HEK293T (cell line): ENCODE results near the gene NUP133.
A peak's percentile ranks its signal among the peaks of the same experiment; 100 is the strongest.
"Not testable (repeated sequence)": the region's sequence is repeated elsewhere in the genome, so short reads cannot be mapped to it uniquely, and the experiment has no call there.

ENCODE experiments used
- CTCF ChIA-PET: fragments of 350-600 bp; formaldehyde crosslinking; extraction: SDS; loops from one replicate; lab custom pipeline; 2021; ENCODE audit warnings: antibody characterized with exemption, inconsistent platforms; lab: Yijun Ruan, JAX
- POLR2A ChIA-PET: fragments of 350-600 bp; formaldehyde crosslinking; extraction: SDS; loops from one replicate; lab custom pipeline; 2020; ENCODE audit warnings: antibody characterized with exemption, inconsistent platforms; lab: Yijun Ruan, JAX
- DNase-seq: peaks from one replicate; pipeline ENCODE4 v3.0.0; 2012; ENCODE audit warnings: mixed read lengths; ENCODE audit errors: extremely low spot score
- ARNT ChIP-seq: fragments of 450-650 bp; IDR thresholded peaks from 2 replicates; pipeline ENCODE4 v1.6.1; 2017; ENCODE audit warnings: mild to moderate bottlenecking
- BHLHE40 ChIP-seq: fragments of 450-650 bp; IDR thresholded peaks from 2 replicates; pipeline ENCODE4 v1.6.1; 2016; ENCODE audit warnings: mild to moderate bottlenecking, moderate library complexity, borderline replicate concordance
- CTBP1 ChIP-seq: fragments of 450-650 bp; IDR thresholded peaks from 2 replicates; pipeline ENCODE4 v1.6.1; 2016; ENCODE audit warnings: borderline replicate concordance
- ELF4 ChIP-seq: fragments of 450-650 bp; IDR thresholded peaks from 2 replicates; pipeline ENCODE4 v1.6.1; 2017; ENCODE audit warnings: antibody characterized with exemption
- FOXA1 ChIP-seq: fragments of 450-650 bp; IDR thresholded peaks from 2 replicates; pipeline ENCODE4 v1.6.1; 2016; ENCODE audit warnings: mild to moderate bottlenecking
- FOXK2 ChIP-seq: fragments of 450-650 bp; IDR thresholded peaks from 2 replicates; pipeline ENCODE4 v1.6.1; 2016; ENCODE audit warnings: mild to moderate bottlenecking
- FOXM1 ChIP-seq: fragments of 450-650 bp; IDR thresholded peaks from 2 replicates; pipeline ENCODE4 v1.6.1; 2017; ENCODE audit warnings: mild to moderate bottlenecking, borderline replicate concordance
- HDGF ChIP-seq: fragments of 450-650 bp; IDR thresholded peaks from 2 replicates; pipeline ENCODE4 v1.6.1; 2017; ENCODE audit warnings: antibody characterized with exemption, borderline replicate concordance
- L3MBTL2 ChIP-seq: fragments of 450-650 bp; conservative IDR thresholded peaks from 2 replicates; pipeline ENCODE4 v1.6.1; 2016; ENCODE audit warnings: mild to moderate bottlenecking
- LEF1 ChIP-seq: fragments of 450-650 bp; IDR thresholded peaks from 2 replicates; pipeline ENCODE4 v1.6.1; 2017; ENCODE audit warnings: mild to moderate bottlenecking, borderline replicate concordance
- NFRKB ChIP-seq: fragments of 450-650 bp; IDR thresholded peaks from 2 replicates; pipeline ENCODE4 v1.6.1; 2016; ENCODE audit warnings: mild to moderate bottlenecking, moderate library complexity
- PKNOX1 ChIP-seq: fragments of 450-650 bp; IDR thresholded peaks from 2 replicates; pipeline ENCODE4 v1.6.1; 2016
- SP1 ChIP-seq: fragments of 450-650 bp; IDR thresholded peaks from 2 replicates; pipeline ENCODE4 v1.6.1; 2017
- SUZ12 ChIP-seq: fragments of 450-650 bp; IDR thresholded peaks from 2 replicates; pipeline ENCODE4 v1.6.1; 2016; ENCODE audit warnings: mild to moderate bottlenecking
- TARDBP ChIP-seq: fragments of 450-650 bp; IDR thresholded peaks from 2 replicates; pipeline ENCODE4 v1.6.1; 2016
- ZNF384 ChIP-seq: fragments of 450-650 bp; IDR thresholded peaks from 2 replicates; pipeline ENCODE4 v1.6.1; 2016

The NUP133 gene

GRCh38 chr1:229409616-229410369, 98.3 kb downstream of the NUP133 start:
- POLR2A ChIA-PET, result interaction anchor here (0.7 to 1.6 kb wide), 4 partner anchors 28 to 99 kb away, joined by 3 to 5 read pairs (median 4); partner anchors contain the start of gene CCSAP
- CTCF ChIA-PET, result interaction anchor here (1.0 kb wide), 1 partner anchor 16 kb away, joined by 3 read pairs; no protein-coding TSS in a partner anchor
- no peak for TF ChIP-seq HDGF
- TF ChIP-seq ZNF384, result no peak
- no peak for TF ChIP-seq ELF4
- TF ChIP-seq FOXM1, result no peak
- TF ChIP-seq ARNT, result no peak
- TF ChIP-seq FOXA1, result no peak
- no peak for TF ChIP-seq PKNOX1
- TF ChIP-seq SP1, result no peak
- no peak for DNase-seq

- CTCF ChIA-PET, result no interaction called here
- no peak for TF ChIP-seq SP1
- no peak for DNase-seq
- POLR2A ChIA-PET, result interaction anchor here (1.6 kb wide), 2 partner anchors 66 to 100 kb away, joined by 4 to 5 read pairs; partner anchors contain the start of gene CCSAP
These were observed 99.6 kb downstream of the NUP133 start for GRCh38 chr1:229408458-229409037.

- POLR2A ChIA-PET, result no interaction called here
- CTCF ChIA-PET, result interaction anchor here (0.7 to 1.4 kb wide), 3 partner anchors 10 to 65 kb away, joined by 3 read pairs; no protein-coding TSS in a partner anchor
- TF ChIP-seq ELF4, result no peak
- no peak for TF ChIP-seq FOXK2
- TF ChIP-seq HDGF, result no peak
- TF ChIP-seq NFRKB, result no peak
- TF ChIP-seq L3MBTL2, result no peak
- no peak for TF ChIP-seq SP1
- TF ChIP-seq TARDBP, result no peak
- TF ChIP-seq ZNF384, result no peak
- DNase-seq, result no peak
These were observed 100.7 kb downstream of the NUP133 start for GRCh38 chr1:229407206-229408026.

- CTCF ChIA-PET, result interaction anchor here (0.8 to 1.4 kb wide), 2 partner anchors 9 to 38 kb away, joined by 3 read pairs; no protein-coding TSS in a partner anchor
These were observed 101.3 kb downstream of the NUP133 start for GRCh38 chr1:229406798-229407197.

GRCh38 chr1:229403573-229403972, 104.6 kb downstream of the NUP133 start:
- peak; percentile 22 for DNase-seq
- ChIA-PET POLR2A (no interaction called here), CTCF (interaction anchor here (0.7 kb wide), 1 partner anchor 21 kb away, joined by 3 read pairs; no protein-coding TSS in a partner anchor)
- no peak for TF ChIP-seq BHLHE40
- no peak for TF ChIP-seq HDGF
- no peak for TF ChIP-seq TARDBP
- no peak for TF ChIP-seq SUZ12
- no peak for TF ChIP-seq SP1
- no peak for TF ChIP-seq FOXM1
- TF ChIP-seq LEF1, result no peak
- no peak for TF ChIP-seq FOXK2
- no peak for TF ChIP-seq PKNOX1
- TF ChIP-seq L3MBTL2, result no peak
- no peak for TF ChIP-seq ELF4
- TF ChIP-seq CTBP1, result no peak
- TF ChIP-seq NFRKB, result no peak
- TF ChIP-seq ARNT, result no peak
- no peak for TF ChIP-seq FOXA1
- no peak for TF ChIP-seq ZNF384

More at GRCh38 chr1:229406798-229407197, 101.3 kb downstream of the NUP133 start:
- peak; percentile 8 for DNase-seq
- POLR2A ChIA-PET, result no interaction called here
- TF ChIP-seq L3MBTL2 (no peak), CTBP1 (no peak), SUZ12 (no peak), BHLHE40 (no peak), ARNT (no peak)

GRCh38 chr1:229402993-229403392, 105.1 kb downstream of the NUP133 start:
- ChIA-PET POLR2A (no interaction called here), CTCF (interaction anchor here (0.6 kb wide), 1 partner anchor 1174 kb away, joined by 3 read pairs; no protein-coding TSS in a partner anchor)
- TF ChIP-seq L3MBTL2 (no peak), FOXK2 (no peak), ARNT (no peak), SUZ12 (no peak), CTBP1 (no peak)
- DNase-seq, result no peak

- DNase-seq, POLR2A ChIA-PET: not testable (repeated sequence)
- CTCF ChIA-PET, result interaction anchor here (0.6 kb wide), 1 partner anchor 1173 kb away, joined by 3 read pairs; no protein-coding TSS in a partner anchor
These were observed 105.8 kb downstream of the NUP133 start for GRCh38 chr1:229402329-229402728.
